Testis (tissue), 3 donors: ENCODE results near the gene ZHX3. TPM values are rescaled to one million over a fixed set of nuclear protein-coding genes. Genes with fewer than 3 reads are reported as not detected.

Experiments
- DNase-seq: peaks from one replicate; pipeline ENCODE4 v3.0.0-alpha.2; 2019
- H3K27ac ChIP-seq, 2 donors: fragments of 200-600 bp; sonication (generic); one replicate each; pipeline ENCODE4 v1.5.1; 2019
- H3K27me3 ChIP-seq: fragments of 200-600 bp; sonication (generic); one replicate; pipeline ENCODE4 v1.5.1; 2019
- H3K36me3 ChIP-seq: fragments of 200-600 bp; sonication (generic); one replicate; pipeline ENCODE4 v1.5.1; 2017; ENCODE audit warnings: low read depth; ENCODE audit errors: missing control alignments
- H3K4me1 ChIP-seq: fragments of 200-600 bp; sonication (generic); one replicate; pipeline ENCODE4 v1.5.1; 2019
- H3K4me3 ChIP-seq, 2 donors: fragments of 200-600 bp; sonication (generic); one replicate each; pipeline ENCODE4 v1.5.1; 2017 to 2019
- H3K9me3 ChIP-seq: fragments of 200-600 bp; sonication (generic); one replicate; pipeline ENCODE4 v1.5.1; 2017
- CTCF ChIP-seq, 3 experiments: fragments of 450-650 bp in 2 of 3; fragments of 200-600 bp in 1 of 3; sonication (generic) in 1 of 3; IDR thresholded peaks; one replicate each; pipeline ENCODE4 v1.5.1; 2016 to 2019; ENCODE audit warnings: antibody characterized with exemption in 3 of 3, mild to moderate bottlenecking in 2 of 3, moderate library complexity in 1 of 3
- POLR2A ChIP-seq: fragments of 450-650 bp; IDR thresholded peaks from one replicate; pipeline ENCODE4 v1.6.1; 2017; ENCODE audit warnings: antibody characterized with exemption, mild to moderate bottlenecking, moderate library complexity
- WGBS, 2 donors: methylation state at CpG; one replicate each; pipeline ENCODE4 v1.1.5; 2018; 5-methylcytosine and 5-hydroxymethylcytosine counted together
- intact Hi-C: fragments of 100-400 bp; cut with DNase I; formaldehyde crosslinking; loops from one replicate; pipeline ENCODE4 v1.15.1; 2023; ENCODE audit warnings: low total_unique reads
- polyA plus RNA-seq: library from polyadenylated mRNA; stranded (reverse); fragments of 350-450 nt; fragmentation: Illumina TruSeq; extraction: RNeasy Lipid Tissue Mini Kit (QIAGEN cat#74804); gene quantifications from one replicate; pipeline ENCODE4 v1.2.3, GENCODE V29; 2014; ENCODE audit warnings: low read depth, low replicate concordance; ENCODE audit not compliant: insufficient read depth
- total RNA-seq, 2 donors: library from RNA; depleted of rRNA; stranded (reverse); fragments of >200 nt; gene quantifications; one replicate each; pipeline ENCODE4 v1.2.3, GENCODE V29; 2016

Gene ZHX3
- total and polyA plus RNA-seq, 3 donors from 2014 or later = 35.1 to 103 (median 55.7) TPM

GRCh38 chr20:41344938-41345728 is 27.6 kb upstream of the ZHX3 start:
- WGBS, 2 donors = 94% methylated on average over 6 to 11 of the region's 11 CpGs
- Histone ChIP-seq H3K27me3 (no peaks in the 10 kb centered on the region), H3K4me1 (peaks cover 8% of the 10 kb centered on the region), H3K36me3 (no peaks in the 10 kb centered on the region), H3K27ac (no peak overlapping the region), H3K4me3 (no peak overlapping the region), H3K9me3 (no peaks in the 10 kb centered on the region)
- intact Hi-C loops = loop anchor here (10.0 kb wide), 1 partner anchor 70 kb away; no protein-coding TSS in a partner anchor
- TF ChIP-seq CTCF (IDR thresholded peaks at IDR 0.05) = no peak
- no peak for TF ChIP-seq POLR2A
- DNase-seq = no peak

GRCh38 chr20:41344477-41344876 is 26.9 kb upstream of the ZHX3 start:
- DNase-seq = no peak
- intact Hi-C loops = loop anchor here (10.0 kb wide), 1 partner anchor 70 kb away; no protein-coding TSS in a partner anchor
- TF ChIP-seq CTCF (IDR thresholded peaks at IDR 0.05) (no peak), POLR2A (no peak)
- Histone ChIP-seq H3K36me3 (no peaks in the 10 kb centered on the region), H3K27ac (no peak overlapping the region), H3K4me3 (no peak overlapping the region), H3K9me3 (no peaks in the 10 kb centered on the region), H3K4me1 (peaks cover 14% of the 10 kb centered on the region), H3K27me3 (no peaks in the 10 kb centered on the region)
- WGBS, 2 donors = 92 to 96% methylated on average over 4 of the region's 4 CpGs

- Histone ChIP-seq H3K27me3 (no peaks in the 10 kb centered on the region), H3K27ac (no peak overlapping the region), H3K4me3 (no peak overlapping the region), H3K36me3 (no peaks in the 10 kb centered on the region), H3K4me1 (peaks cover 14% of the 10 kb centered on the region), H3K9me3 (no peaks in the 10 kb centered on the region)
- no peak for DNase-seq
- WGBS, 2 donors = 95 to 97% methylated on average over 9 of the region's 9 CpGs
- TF ChIP-seq POLR2A = no peak
- TF ChIP-seq CTCF (IDR thresholded peaks at IDR 0.05) = no peak
- intact Hi-C loops = loop anchor here (10.0 kb wide), 1 partner anchor 72 kb away; no protein-coding TSS in a partner anchor
Measured at GRCh38 chr20:41342474-41343464, 25.2 kb upstream of the ZHX3 start.

GRCh38 chr20:41340327-41341055 is 23.0 kb upstream of the ZHX3 start, which contains the start of gene LPIN3:
Gene LPIN3, plus strand, starts transcription at chr20:41340821. Its CDS starts 4,983 bp downstream, at chr20:41345804.
- intact Hi-C loops = loop anchor here (10.0 kb wide), 1 partner anchor 74 kb away; no protein-coding TSS in a partner anchor
- Histone ChIP-seq H3K27ac (peak within 1 kb of the TSS in 1 of 2 donors; percentile 11), H3K27me3 (no peaks in the 10 kb centered on the region), H3K9me3 (no peaks in the 10 kb centered on the region), H3K4me3 (peak within 1 kb of the TSS; percentile 29 to 51), H3K36me3 (no peaks in the 10 kb centered on the region), H3K4me1 (peaks cover 14% of the 10 kb centered on the region)
- DNase-seq = peak; percentile 88
- TF ChIP-seq CTCF (IDR thresholded peaks at IDR 0.05) (no peak), POLR2A (no peak)
- WGBS, 2 donors = 11 to 16% methylated on average over 10 to 33 of the region's 33 CpGs
